ENCODE data around the gene SHROOM1.

DNA sequence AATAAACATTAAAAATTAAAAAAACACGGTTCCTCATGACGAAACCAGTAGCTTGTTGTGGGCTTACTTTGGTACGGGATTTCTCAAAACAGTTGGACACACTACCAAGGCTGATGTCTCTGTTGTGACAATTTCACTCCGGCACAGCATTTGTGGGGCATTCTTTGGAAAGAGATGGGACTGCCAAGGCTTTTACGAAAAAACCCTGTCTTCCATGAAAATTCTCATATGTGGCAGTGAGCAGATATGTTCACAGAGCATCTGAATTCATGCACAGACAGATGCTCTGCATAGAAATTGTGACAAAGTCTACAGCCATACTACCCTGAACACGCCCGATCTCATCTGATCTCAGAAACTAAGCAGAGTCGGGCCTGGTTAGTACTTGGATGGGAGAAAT lies 17.8 kb upstream of the SHROOM1 start:
- no peak for TF ChIP-seq POLR2A (IDR thresholded peaks at IDR 0.05)
- no peak for TF ChIP-seq EP300 (IDR thresholded peaks at IDR 0.05)
- TF ChIP-seq CTCF (IDR thresholded peaks at IDR 0.05): no peak
